ENCODE results near the gene TSC2. TPM values are rescaled to one million over a fixed set of nuclear protein-coding genes. Genes with fewer than 3 reads are reported as not detected.

TSC2 gene
- total and polyA plus RNA-seq, 9 of the 15 experiments (the other 6 are each of a cell fraction or from before 2014, with no cell fraction given), result 1.3 to 68.1 (median 16.6) TPM

GRCh38 chr16:2003827-2004641 lies 43.8 kb upstream of the TSC2 start (continued):
- TF ChIP-seq ARHGAP35 (IDR thresholded peaks at IDR 0.05; ENCODE audit: partially characterized antibody) (no peak), KDM2B (CRISPR knock-in tag; IDR thresholded peaks at IDR 0.05) (no peak), RFX7 (CRISPR knock-in tag; IDR thresholded peaks at IDR 0.05) (no peak), BRD4 (IDR thresholded peaks at IDR 0.05) (no peak), CHCHD3 (CRISPR knock-in tag; IDR thresholded peaks at IDR 0.05) (no peak), C11orf30 (IDR thresholded peaks at IDR 0.05; ENCODE audit: low read depth) (no peak), SP2 (IDR thresholded peaks at IDR 0.05; ENCODE audit: extremely low read depth, low read depth, low read length, poor library complexity, severe bottlenecking) (no peak), LARP7 (IDR thresholded peaks at IDR 0.05) (no peak), THRA (IDR thresholded peaks at IDR 0.05) (no peak), CHAMP1 (IDR thresholded peaks at IDR 0.05) (no peak), ZSCAN29 (IDR thresholded peaks at IDR 0.05) (no peak), KAT2B (IDR thresholded peaks at IDR 0.05; ENCODE audit: low read depth, low read length) (peak; percentile 98), NFIC (IDR thresholded peaks at IDR 0.05) (0 out of 2 replicates have a peak, but pooled peaks have one; percentile 8), ZBTB5 (IDR thresholded peaks at IDR 0.05) (no peak), CBX5 (IDR thresholded peaks at IDR 0.05; ENCODE audit: borderline replicate concordance, low read depth) (no peak), EP400 (IDR thresholded peaks at IDR 0.05) (peak; percentile 88), ZNF324 (CRISPR knock-in tag; IDR thresholded peaks at IDR 0.05) (no peak), NFRKB (IDR thresholded peaks at IDR 0.05; ENCODE audit: low read depth) (no peak), ATF7 (IDR thresholded peaks at IDR 0.05) (peak; percentile 69), ZNF174 (CRISPR knock-in tag; IDR thresholded peaks at IDR 0.05) (no peak), KDM4B (IDR thresholded peaks at IDR 0.05; ENCODE audit: borderline replicate concordance in 2 of 2, low read depth in 1 of 2) (no peak)

Data from K562 (cell line).